ENCODE data around the gene MAP3K2. TPM values are rescaled to one million over a fixed set of nuclear protein-coding genes. Genes with fewer than 3 reads are reported as not detected.

Gene MAP3K2
- total and polyA plus RNA-seq, 2 experiments from 2014 or later = 36.7 to 41.0 TPM

DNA sequence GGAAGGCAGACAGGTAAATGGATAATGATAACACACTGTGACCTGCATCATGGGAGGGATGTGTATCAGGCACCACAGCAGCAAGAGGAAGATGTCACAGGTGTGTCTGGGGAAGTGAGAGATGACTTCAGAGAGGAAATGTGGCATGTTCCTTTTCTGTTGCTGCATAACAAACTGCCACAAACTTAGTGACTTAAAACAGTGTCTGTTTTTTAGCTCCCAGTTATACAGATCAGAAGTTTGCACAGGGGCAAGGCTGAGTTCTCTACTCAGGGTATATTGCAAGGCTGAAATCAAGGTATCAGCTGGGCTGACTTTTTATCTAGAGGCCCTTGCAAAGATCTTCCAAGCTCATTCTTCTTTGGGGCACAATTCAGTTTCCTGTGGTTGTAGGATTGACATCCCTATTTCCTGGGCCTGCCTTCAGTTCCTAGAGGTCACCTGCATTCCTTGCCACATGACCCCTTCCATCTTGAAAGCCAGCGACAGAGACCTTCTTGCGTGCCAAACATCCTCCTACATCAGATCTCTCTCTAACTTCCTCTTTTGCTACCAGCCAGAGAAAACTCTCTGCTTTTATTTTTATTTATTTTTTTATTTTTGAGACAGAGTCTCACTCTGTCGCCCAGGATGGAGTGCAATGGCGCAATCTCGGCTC, 2.1 kb upstream of the MAP3K2 start:
- in situ Hi-C loops (cut with MboI) = no loop called here
- Histone ChIP-seq H3K4me3 (no peak overlapping the region), H3F3A (ENCODE audit: insufficient read depth) (peaks cover 31% of the 10 kb centered on the region), H3K4me1 (ENCODE audit: insufficient read depth) (peaks cover 37% of the 10 kb centered on the region), H3K4me2 (ENCODE audit: unreplicated experiment) (no peak overlapping the region), H3K27ac (no peak overlapping the region), H2AFZ (no peak overlapping the region), H3K9ac (no peak overlapping the region), H3K27me3 (replicated peaks; ENCODE audit: insufficient read depth) (no peaks in the 10 kb centered on the region), H3K36me3 (ENCODE audit: low read depth) (no peaks in the 10 kb centered on the region), H4K20me1 (ENCODE audit: insufficient read depth) (no peaks in the 10 kb centered on the region), H3K9me3 (ENCODE audit: low read depth) (no peaks in the 10 kb centered on the region), H3K79me2 (ENCODE audit: insufficient read depth) (peaks cover 21% of the 10 kb centered on the region), H3K9me2 (ENCODE audit: insufficient read depth) (no peaks in the 10 kb centered on the region)
- TF ChIP-seq EZH2 (IDR thresholded peaks at IDR 0.05; ENCODE audit: insufficient read depth, poor library complexity, severe bottlenecking) = no peak
- TF ChIP-seq EZH2phosphoT487 (IDR thresholded peaks at IDR 0.05; ENCODE audit: insufficient read depth, low read depth) = no peak
- no peak for DNase-seq
- 98 to 99% methylated on average over 5 of the region's 5 CpGs for WGBS, 2 experiments (ENCODE audit: low coverage in 1 of 2, low lambda C conversion rate in 2 of 2, missing lambda C conversion rate in 2 of 2)

DNA sequence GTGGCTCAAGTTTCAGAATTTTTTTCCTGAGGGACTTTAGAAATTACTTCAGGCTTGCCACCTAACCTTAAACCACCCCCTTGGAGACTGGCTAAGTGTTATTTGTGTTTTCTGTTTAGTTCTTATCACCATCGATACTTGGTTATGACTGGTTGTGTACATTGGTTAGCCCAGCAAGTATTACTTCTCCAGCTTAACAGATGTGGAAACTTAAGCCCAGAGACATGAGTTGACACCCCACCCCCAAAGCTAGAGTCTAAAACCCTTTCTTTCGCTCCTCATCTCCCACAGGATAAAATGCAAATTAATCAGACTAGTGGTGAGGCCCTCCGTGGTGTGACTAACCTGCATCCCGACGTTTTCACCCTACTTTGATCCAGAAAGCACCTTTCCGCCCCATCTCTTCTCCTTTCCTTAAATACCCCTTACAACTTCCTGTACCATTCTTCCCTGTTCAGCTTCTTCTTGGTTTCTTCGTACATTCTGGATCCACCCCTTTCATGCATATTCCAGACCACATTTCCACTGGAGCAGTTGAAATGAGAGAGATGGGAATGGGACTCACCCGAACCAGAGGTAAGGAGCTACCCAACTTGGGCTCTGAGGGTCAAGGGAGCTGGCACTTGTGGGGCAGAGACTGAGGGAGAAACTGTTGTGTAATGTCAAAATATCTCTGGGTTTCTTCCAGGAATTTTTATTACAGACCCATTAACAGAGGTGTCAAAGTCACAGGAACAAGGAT, 819 bp upstream of the MAP3K2 start:
- H3K4me1 ChIP-seq (ENCODE audit: insufficient read depth) = peaks cover 44% of the 10 kb centered on the region
- no peaks in the 10 kb centered on the region for H4K20me1 ChIP-seq (ENCODE audit: insufficient read depth)
- no peaks in the 10 kb centered on the region for H3K36me3 ChIP-seq (ENCODE audit: low read depth)
- H3F3A ChIP-seq (ENCODE audit: insufficient read depth) = peaks cover 31% of the 10 kb centered on the region
- peak overlapping the region; percentile 98 for H3K4me3 ChIP-seq
- WGBS, 2 experiments (ENCODE audit: low coverage in 1 of 2, low lambda C conversion rate in 2 of 2, missing lambda C conversion rate in 2 of 2) = 47 to 50% methylated on average over 8 of the region's 8 CpGs
- H3K27me3 ChIP-seq (replicated peaks; ENCODE audit: insufficient read depth) = no peaks in the 10 kb centered on the region
- peak overlapping the region; percentile 88 for H2AFZ ChIP-seq
- no peaks in the 10 kb centered on the region for H3K9me2 ChIP-seq (ENCODE audit: insufficient read depth)
- peaks cover 34% of the 10 kb centered on the region for H3K79me2 ChIP-seq (ENCODE audit: insufficient read depth)
- in situ Hi-C loops (cut with MboI) = no loop called here
- H3K9ac ChIP-seq = peak overlapping the region; percentile 100
- peak overlapping the region; percentile 96 for H3K4me2 ChIP-seq (ENCODE audit: unreplicated experiment)
- DNase-seq = peak; percentile 59
- peak overlapping the region; percentile 98 for H3K27ac ChIP-seq
- H3K9me3 ChIP-seq (ENCODE audit: low read depth) = no peaks in the 10 kb centered on the region
- TF ChIP-seq EZH2phosphoT487 (IDR thresholded peaks at IDR 0.05; ENCODE audit: insufficient read depth, low read depth) (no peak), EZH2 (IDR thresholded peaks at IDR 0.05; ENCODE audit: insufficient read depth, poor library complexity, severe bottlenecking) (no peak)

DNA sequence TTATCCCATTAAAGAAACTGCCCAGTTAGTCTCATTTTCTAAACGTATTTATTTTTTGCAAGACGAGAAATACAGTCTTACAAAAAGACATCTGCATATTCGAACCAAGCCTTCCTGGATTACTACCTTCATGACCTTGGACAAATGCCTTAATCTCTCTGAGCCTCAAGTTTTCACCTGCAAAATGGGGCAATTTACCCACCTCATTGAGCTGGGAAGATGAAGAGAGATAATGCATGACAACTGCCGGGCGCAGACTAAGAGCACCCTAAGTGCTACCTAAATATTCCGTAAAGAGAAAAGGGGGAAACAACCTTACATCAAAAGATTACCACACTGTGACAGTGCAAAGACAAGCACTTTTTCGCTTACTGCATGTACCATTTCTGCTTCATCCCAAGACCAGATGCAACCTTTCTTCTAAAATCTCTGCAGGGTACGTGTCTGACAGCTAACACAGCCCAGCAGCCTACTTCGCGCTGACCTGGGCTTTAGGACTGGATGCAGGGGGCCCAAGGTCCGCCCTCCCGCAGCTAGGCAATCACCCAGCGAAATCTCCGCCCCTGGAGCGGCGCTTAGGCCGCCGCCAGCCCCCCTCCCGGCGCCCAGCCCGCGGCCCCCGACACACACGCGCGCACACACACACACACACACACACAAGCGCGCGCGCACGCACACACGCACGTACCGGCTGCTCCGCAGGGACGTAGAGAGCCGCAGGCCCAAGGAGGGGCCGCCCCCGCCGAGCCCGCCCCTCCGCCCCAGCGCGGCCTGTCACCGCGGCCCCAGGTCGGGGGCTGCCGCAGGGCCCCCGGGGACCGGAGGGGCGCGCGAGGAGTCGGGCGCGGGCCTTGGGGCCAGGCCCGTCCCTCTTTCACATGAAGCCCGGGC, 766 bp downstream of the MAP3K2 start:
- Histone ChIP-seq H3K9me3 (ENCODE audit: low read depth) (no peaks in the 10 kb centered on the region), H2AFZ (peak overlapping the region; percentile 66), H3K9me2 (ENCODE audit: insufficient read depth) (no peaks in the 10 kb centered on the region), H3K9ac (peak overlapping the region; percentile 100), H3K4me3 (peak overlapping the region; percentile 98), H3K27me3 (replicated peaks; ENCODE audit: insufficient read depth) (no peaks in the 10 kb centered on the region), H3K36me3 (ENCODE audit: low read depth) (no peaks in the 10 kb centered on the region), H4K20me1 (ENCODE audit: insufficient read depth) (no peaks in the 10 kb centered on the region), H3F3A (ENCODE audit: insufficient read depth) (peaks cover 18% of the 10 kb centered on the region), H3K79me2 (ENCODE audit: insufficient read depth) (peaks cover 50% of the 10 kb centered on the region), H3K4me2 (ENCODE audit: unreplicated experiment) (peak overlapping the region; percentile 100), H3K4me1 (ENCODE audit: insufficient read depth) (peaks cover 33% of the 10 kb centered on the region), H3K27ac (peak overlapping the region; percentile 98)
- TF ChIP-seq EZH2 (IDR thresholded peaks at IDR 0.05; ENCODE audit: insufficient read depth, poor library complexity, severe bottlenecking) = no peak
- no peak for TF ChIP-seq EZH2phosphoT487 (IDR thresholded peaks at IDR 0.05; ENCODE audit: insufficient read depth, low read depth)
- in situ Hi-C loops (cut with MboI) = no loop called here
- peak; percentile 90 for DNase-seq
- WGBS, 2 experiments (ENCODE audit: low coverage in 1 of 2, low lambda C conversion rate in 2 of 2, missing lambda C conversion rate in 2 of 2) = 1% methylated on average over 15 to 46 of the region's 58 CpGs

DNA sequence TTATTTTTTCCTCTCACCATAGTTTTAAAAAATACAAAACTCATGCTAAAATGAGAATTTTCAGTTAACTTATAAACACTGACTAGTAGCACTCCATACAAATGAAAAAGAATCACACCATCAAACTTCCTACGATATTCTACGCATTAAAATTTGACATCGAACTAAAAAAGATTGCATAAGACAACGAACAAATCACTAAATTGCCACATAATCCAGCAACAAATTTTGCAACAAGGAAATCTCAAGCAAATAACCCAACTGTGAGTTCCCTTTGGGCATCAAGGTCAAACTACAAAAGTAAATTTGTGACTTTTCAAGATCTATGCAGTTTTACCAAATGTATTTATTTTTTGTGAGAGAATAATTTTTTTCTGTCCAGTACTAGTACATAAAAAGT, 1.5 kb downstream of the MAP3K2 start:
- Histone ChIP-seq H3K9ac (peak overlapping the region; percentile 100), H3K9me3 (ENCODE audit: low read depth) (no peaks in the 10 kb centered on the region), H2AFZ (peak overlapping the region; percentile 14; the same call in 1 of the 2 replicates), H3K27me3 (replicated peaks; ENCODE audit: insufficient read depth) (no peaks in the 10 kb centered on the region), H3F3A (ENCODE audit: insufficient read depth) (peaks cover 13% of the 10 kb centered on the region), H3K79me2 (ENCODE audit: insufficient read depth) (peaks cover 57% of the 10 kb centered on the region), H3K4me1 (ENCODE audit: insufficient read depth) (peaks cover 35% of the 10 kb centered on the region), H4K20me1 (ENCODE audit: insufficient read depth) (no peaks in the 10 kb centered on the region), H3K4me2 (ENCODE audit: unreplicated experiment) (peak overlapping the region; percentile 100), H3K36me3 (ENCODE audit: low read depth) (no peaks in the 10 kb centered on the region), H3K9me2 (ENCODE audit: insufficient read depth) (no peaks in the 10 kb centered on the region), H3K4me3 (peak overlapping the region; percentile 98), H3K27ac (peak overlapping the region; percentile 98)
- TF ChIP-seq EZH2phosphoT487 (IDR thresholded peaks at IDR 0.05; ENCODE audit: insufficient read depth, low read depth) = no peak
- no peak for TF ChIP-seq EZH2 (IDR thresholded peaks at IDR 0.05; ENCODE audit: insufficient read depth, poor library complexity, severe bottlenecking)
- DNase-seq = peak; percentile 55
- in situ Hi-C loops (cut with MboI) = no loop called here
- 13 to 17% methylated on average over 4 of the region's 4 CpGs for WGBS, 2 experiments (ENCODE audit: low coverage in 1 of 2, low lambda C conversion rate in 2 of 2, missing lambda C conversion rate in 2 of 2)

All from GM23248 (cell line).